Measurements from ENCODE around the gene ENKD1. TPM values are rescaled to one million over a fixed set of nuclear protein-coding genes. Genes with fewer than 3 reads are reported as not detected.
A peak's percentile ranks its signal among the peaks of the same experiment; 100 is the strongest.

ENKD1 gene
- total and polyA plus RNA-seq, 2 donors: 10.3 to 39.5 TPM

DNA sequence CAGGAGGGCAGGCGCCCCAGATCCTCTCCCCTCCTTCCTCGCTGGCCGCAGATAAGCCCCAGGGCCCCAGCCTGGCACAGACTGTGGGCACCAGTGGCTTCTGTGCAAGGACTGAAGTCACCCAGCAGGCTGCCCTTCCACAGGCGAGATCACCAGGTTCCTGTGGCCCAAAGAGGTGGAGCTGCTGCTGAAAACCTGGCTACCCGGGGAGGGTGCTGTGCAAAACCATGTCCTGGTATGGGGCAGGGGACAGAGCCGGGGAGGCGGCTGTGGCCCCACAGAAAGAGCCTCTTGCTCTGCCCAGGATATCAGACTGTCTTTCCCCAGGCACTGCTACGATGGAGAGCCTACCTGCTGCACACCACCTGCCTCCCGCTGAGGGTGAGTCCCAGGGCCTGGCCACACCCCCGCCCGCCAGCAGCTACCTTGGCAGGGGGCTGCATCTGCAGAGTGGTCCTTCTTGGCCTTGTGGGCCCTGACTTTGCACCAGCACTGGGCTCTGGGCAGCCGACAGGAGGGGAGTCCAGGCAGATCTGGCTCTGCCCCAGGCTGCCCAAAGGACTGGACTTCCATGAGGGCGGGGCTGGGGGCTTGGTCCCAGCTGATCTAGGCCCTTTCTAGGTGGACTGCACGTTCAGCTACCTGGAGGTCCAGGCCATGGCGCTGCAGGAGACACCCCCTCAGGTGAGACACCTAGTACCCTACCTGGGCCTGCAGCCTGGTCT, 21.0 kb downstream of the ENKD1 start:
- peak overlapping the region; percentile 22 for H3K4me3 ChIP-seq (ENCODE audit: low read depth, low read length)
- 84% methylated on average over 15 of the region's 15 CpGs for WGBS
- H3K36me3 ChIP-seq (ENCODE audit: insufficient read depth): no peaks in the 10 kb centered on the region
- no peak for DNase-seq (ENCODE audit: extremely low spot score)
- H3K27ac ChIP-seq (ENCODE audit: low read depth): no peak overlapping the region
- H3K4me1 ChIP-seq (ENCODE audit: insufficient read depth): no peaks in the 10 kb centered on the region

DNA sequence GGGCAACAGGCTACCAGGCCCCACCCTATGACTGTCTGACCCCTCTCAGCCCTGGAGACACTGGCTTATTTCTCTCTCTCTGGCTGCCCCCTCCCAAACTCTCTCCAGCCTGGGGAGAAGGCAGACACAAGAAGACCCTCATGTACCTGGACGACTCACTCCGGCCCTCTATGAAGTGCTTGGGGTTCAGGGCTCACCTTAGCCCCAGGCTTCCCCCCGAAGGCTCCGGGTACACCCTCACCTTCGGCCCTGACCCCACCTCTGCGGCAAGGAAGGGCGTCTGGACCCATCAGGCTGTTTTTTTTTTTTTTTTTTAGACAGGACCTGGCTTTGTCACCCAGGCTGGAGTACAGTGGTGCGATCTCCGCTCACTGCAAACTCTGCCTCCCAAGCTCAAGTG, 22.5 kb downstream of the ENKD1 start:
- H3K4me3 ChIP-seq (ENCODE audit: low read depth, low read length): no peak overlapping the region
- no peaks in the 10 kb centered on the region for H3K4me1 ChIP-seq (ENCODE audit: insufficient read depth)
- no peak for DNase-seq (ENCODE audit: extremely low spot score)
- no peak overlapping the region for H3K27ac ChIP-seq (ENCODE audit: low read depth)
- H3K36me3 ChIP-seq (ENCODE audit: insufficient read depth): no peaks in the 10 kb centered on the region
- 90% methylated on average over 9 of the region's 9 CpGs for WGBS

DNA sequence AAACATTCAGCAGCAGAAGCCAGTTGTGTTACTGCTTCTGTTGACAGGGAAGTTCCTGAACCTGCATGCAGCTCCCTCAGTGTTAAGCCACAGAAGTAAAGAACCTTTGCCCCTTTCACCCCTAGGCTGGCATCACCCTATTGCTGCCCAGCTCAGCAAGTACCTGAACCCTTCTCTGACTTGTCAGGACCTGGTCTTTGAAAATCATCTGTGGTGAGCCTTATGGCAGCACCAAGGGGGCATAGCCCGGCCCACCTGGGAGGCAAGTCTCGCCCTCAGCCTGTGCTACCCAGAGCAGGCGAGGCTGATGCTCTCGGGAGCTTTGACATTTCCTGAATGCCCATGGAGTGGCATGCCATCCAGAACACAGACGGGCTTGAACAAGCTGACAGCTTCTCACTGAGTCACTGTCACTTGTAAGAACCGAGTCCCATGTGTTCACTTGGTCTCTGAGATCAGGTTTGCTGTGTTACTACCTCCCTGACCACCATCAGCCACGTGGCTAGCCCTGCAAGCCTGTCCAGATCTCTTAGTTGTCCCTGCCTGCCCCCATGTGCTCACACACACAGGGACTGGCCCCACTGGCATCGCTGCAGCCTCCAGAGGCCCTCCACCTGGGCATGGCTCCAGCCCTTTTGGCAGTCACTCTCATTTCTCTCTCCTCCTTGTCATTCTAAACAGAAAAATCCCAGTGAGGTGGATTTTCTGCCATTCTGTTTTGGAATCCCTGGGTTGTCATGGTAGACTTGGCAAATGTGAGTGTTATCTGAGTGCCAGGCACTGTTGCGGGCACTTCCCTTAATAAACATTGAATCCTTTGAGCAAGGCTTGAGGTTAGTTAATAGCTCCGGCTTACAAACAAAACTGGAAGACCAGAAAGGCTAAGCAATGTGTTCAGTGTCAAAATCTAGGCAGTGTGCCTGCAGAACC, 24.5 kb downstream of the ENKD1 start:
- Histone ChIP-seq H3K36me3 (ENCODE audit: insufficient read depth) (peaks cover 2% of the 10 kb centered on the region), H3K27ac (ENCODE audit: low read depth) (no peak overlapping the region), H3K4me1 (ENCODE audit: insufficient read depth) (no peaks in the 10 kb centered on the region), H3K4me3 (ENCODE audit: low read depth, low read length) (no peak overlapping the region)
- no peak for DNase-seq (ENCODE audit: extremely low spot score)
- 42% methylated on average over 10 of the region's 10 CpGs for WGBS

DNA sequence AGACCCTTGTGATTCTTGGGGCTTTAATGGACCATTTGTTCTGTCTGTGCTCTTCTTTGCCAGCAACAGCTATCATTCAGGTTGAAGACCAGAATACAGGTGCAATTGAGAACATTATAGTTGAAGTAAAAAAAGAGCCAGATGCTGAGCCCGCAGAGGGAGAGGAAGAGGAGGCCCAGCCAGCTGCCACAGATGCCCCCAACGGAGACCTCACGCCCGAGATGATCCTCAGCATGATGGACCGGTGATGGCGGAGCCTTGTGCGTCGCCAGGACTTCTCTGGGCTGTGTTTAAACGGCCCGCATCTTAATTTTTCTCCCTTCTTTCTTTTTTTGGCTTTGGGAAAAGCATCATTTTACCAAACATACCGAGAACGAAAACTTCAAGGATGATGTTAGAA, 28.9 kb downstream of the ENKD1 start:
- DNase-seq (ENCODE audit: extremely low spot score): no peak
- 91% methylated on average over 12 of the region's 12 CpGs for WGBS
- H3K4me1 ChIP-seq (ENCODE audit: insufficient read depth): no peaks in the 10 kb centered on the region
- H3K4me3 ChIP-seq (ENCODE audit: low read depth, low read length): no peak overlapping the region
- no peak overlapping the region for H3K27ac ChIP-seq (ENCODE audit: low read depth)
- H3K36me3 ChIP-seq (ENCODE audit: insufficient read depth): peaks cover 4% of the 10 kb centered on the region

DNA sequence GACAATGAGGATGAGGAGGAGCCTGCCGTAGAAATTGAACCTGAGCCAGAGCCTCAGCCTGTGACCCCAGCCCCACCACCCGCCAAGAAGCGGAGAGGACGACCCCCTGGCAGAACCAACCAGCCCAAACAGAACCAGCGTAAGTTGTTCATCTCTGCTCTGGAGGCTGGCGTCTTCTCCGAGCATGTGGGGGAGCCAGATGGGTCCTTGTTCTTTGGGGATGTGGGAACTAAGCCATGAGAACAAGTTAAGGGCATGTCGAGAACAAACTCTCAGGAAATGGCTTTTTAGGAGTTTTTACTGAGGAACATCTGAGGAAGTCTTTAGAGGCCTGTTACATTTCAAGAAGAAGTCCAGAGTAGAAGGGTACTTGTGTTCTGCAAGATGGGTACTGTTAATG, 29.8 kb downstream of the ENKD1 start:
- Histone ChIP-seq H3K36me3 (ENCODE audit: insufficient read depth) (peaks cover 4% of the 10 kb centered on the region), H3K4me1 (ENCODE audit: insufficient read depth) (no peaks in the 10 kb centered on the region), H3K27ac (ENCODE audit: low read depth) (no peak overlapping the region), H3K4me3 (ENCODE audit: low read depth, low read length) (no peak overlapping the region)
- DNase-seq (ENCODE audit: extremely low spot score): no peak
- WGBS: 88% methylated on average over 8 of the region's 8 CpGs

DNA sequence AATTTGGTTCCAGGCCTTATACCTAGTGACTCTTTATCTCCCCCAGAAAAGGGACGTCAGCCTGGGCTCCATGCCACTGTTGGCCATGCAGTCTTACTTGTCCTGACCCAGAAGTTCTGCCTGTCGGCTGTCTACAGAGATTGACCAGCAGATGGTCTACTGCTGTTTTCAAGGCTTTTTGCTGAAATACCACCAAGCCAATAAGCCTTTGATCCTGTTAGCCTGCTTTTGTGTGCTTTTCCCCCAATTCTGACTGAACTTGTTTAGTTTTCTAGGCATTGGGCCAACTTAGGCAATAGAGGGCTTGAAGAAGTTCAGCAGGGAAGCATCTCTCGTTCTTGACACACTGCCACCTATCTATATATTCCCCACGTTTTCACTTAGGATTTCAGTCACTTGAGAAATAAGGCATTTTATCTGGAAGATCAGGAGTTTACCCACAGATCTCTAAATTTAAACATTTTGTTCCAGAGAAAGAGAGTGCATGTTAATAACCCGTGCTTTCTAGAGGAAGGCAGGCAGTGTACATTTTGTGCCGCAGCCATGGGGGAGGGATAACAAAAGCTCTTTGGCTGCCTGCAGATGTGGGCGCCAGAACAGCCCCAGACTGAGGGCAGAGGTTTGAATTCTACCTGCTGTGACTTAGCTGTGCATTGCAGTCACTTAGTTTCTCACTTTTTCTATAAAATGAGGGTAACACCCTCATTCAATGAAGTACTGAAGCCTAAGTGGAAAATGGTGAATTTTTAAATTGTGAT, 34.0 kb downstream of the ENKD1 start:
- WGBS: 43% methylated on average over 7 of the region's 7 CpGs
- DNase-seq (ENCODE audit: extremely low spot score): peak; percentile 20
- Histone ChIP-seq H3K4me3 (ENCODE audit: low read depth, low read length) (no peak overlapping the region), H3K4me1 (ENCODE audit: insufficient read depth) (no peaks in the 10 kb centered on the region), H3K36me3 (ENCODE audit: insufficient read depth) (peaks cover 5% of the 10 kb centered on the region), H3K27ac (ENCODE audit: low read depth) (no peak overlapping the region)

DNA sequence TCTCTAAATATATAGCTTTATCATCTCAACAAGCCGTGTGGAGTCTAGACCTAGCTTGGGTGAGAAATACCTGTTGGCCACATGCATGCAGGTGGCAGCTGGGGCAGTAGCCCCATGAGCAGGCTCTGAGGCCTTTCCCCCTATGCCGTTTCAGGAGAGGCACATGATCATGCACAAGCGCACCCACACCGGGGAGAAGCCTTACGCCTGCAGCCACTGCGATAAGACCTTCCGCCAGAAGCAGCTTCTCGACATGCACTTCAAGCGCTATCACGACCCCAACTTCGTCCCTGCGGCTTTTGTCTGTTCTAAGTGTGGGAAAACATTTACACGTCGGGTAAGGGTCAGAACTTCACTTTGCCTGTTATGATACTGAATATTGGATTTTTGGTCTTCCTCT, 38.3 kb downstream of the ENKD1 start:
- Histone ChIP-seq H3K27ac (ENCODE audit: low read depth) (no peak overlapping the region), H3K36me3 (ENCODE audit: insufficient read depth) (peaks cover 6% of the 10 kb centered on the region), H3K4me1 (ENCODE audit: insufficient read depth) (no peaks in the 10 kb centered on the region), H3K4me3 (ENCODE audit: low read depth, low read length) (no peak overlapping the region)
- 95% methylated on average over 14 of the region's 14 CpGs for WGBS
- DNase-seq (ENCODE audit: extremely low spot score): no peak

DNA sequence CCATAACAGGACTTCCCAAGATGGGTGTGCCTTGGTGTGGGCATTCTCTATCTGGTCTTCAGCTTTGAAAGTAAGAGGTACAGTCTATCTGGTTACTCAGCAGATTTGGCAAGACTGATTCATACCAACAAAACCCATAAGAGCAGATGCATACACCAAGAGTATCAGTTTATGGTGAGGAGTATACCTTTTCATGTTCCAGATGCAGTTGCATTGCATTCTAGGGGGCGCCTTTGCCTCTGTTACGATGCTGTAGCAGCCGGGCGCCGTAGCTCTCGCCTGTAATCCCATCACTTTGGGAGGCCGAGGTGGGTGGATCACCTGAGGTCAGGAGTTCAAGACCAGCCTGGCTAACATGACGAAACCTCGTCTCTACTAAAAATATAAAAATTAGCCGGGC, 52.7 kb downstream of the ENKD1 start:
- DNase-seq (ENCODE audit: extremely low spot score): no peak
- Histone ChIP-seq H3K4me3 (ENCODE audit: low read depth, low read length) (no peak overlapping the region), H3K27ac (ENCODE audit: low read depth) (no peak overlapping the region), H3K36me3 (ENCODE audit: insufficient read depth) (peaks cover 9% of the 10 kb centered on the region), H3K4me1 (ENCODE audit: insufficient read depth) (no peaks in the 10 kb centered on the region)
- WGBS: 90% methylated on average over 10 of the region's 10 CpGs

Other genes starting within 250 kb of the ENKD1 start
- 6.9 TPM for gene HSD11B2, start 235.6 kb downstream of the ENKD1 start, total RNA-seq
- gene HSD11B2, start 235.6 kb downstream of the ENKD1 start, polyA plus RNA-seq: 1.9 TPM
- gene ATP6V0D1, start 185.6 kb downstream of the ENKD1 start, total RNA-seq: 50.0 TPM
- 92.5 TPM for gene ATP6V0D1, start 185.6 kb downstream of the ENKD1 start, polyA plus RNA-seq
- not detected for gene AGRP, start 183.2 kb downstream of the ENKD1 start, total RNA-seq
- not detected for gene AGRP, start 183.2 kb downstream of the ENKD1 start, polyA plus RNA-seq
- gene RIPOR1, start 137.9 kb downstream of the ENKD1 start, total RNA-seq: 20.5 TPM
- 59.0 TPM for gene RIPOR1, start 137.9 kb downstream of the ENKD1 start, polyA plus RNA-seq
- 35.5 TPM for gene CTCF, start 104.2 kb downstream of the ENKD1 start, total RNA-seq
- 29.2 TPM for gene CTCF, start 104.2 kb downstream of the ENKD1 start, polyA plus RNA-seq
- gene CARMIL2, start 21.6 kb downstream of the ENKD1 start, total RNA-seq: 0.16 TPM
- 0.99 TPM for gene CARMIL2, start 21.6 kb downstream of the ENKD1 start, polyA plus RNA-seq
- 9.5 TPM for gene ACD, start 6.5 kb downstream of the ENKD1 start, total RNA-seq
- 34.6 TPM for gene ACD, start 6.5 kb downstream of the ENKD1 start, polyA plus RNA-seq
- 1.7 TPM for gene PARD6A, start 5.8 kb downstream of the ENKD1 start, total RNA-seq
- 6.5 TPM for gene PARD6A, start 5.8 kb downstream of the ENKD1 start, polyA plus RNA-seq
- gene C16orf86, start 64 bp upstream of the ENKD1 start, total RNA-seq: 1.2 TPM
- 9.9 TPM for gene C16orf86, start 64 bp upstream of the ENKD1 start, polyA plus RNA-seq
- 16.1 TPM for gene GFOD2, start 52.6 kb upstream of the ENKD1 start, total RNA-seq
- 19.4 TPM for gene GFOD2, start 52.6 kb upstream of the ENKD1 start, polyA plus RNA-seq
- 6.0 TPM for gene RANBP10, start 139.8 kb upstream of the ENKD1 start, total RNA-seq
- gene RANBP10, start 139.8 kb upstream of the ENKD1 start, polyA plus RNA-seq: 14.1 TPM
- gene TSNAXIP1, start 140.1 kb upstream of the ENKD1 start, total RNA-seq: 1.2 TPM
- 2.0 TPM for gene TSNAXIP1, start 140.1 kb upstream of the ENKD1 start, polyA plus RNA-seq
- 27.2 TPM for gene THAP11, start 175.6 kb upstream of the ENKD1 start, total RNA-seq
- gene THAP11, start 175.6 kb upstream of the ENKD1 start, polyA plus RNA-seq: 42.2 TPM
- gene NUTF2, start 180.2 kb upstream of the ENKD1 start, total RNA-seq: 70.6 TPM
- 117 TPM for gene NUTF2, start 180.2 kb upstream of the ENKD1 start, polyA plus RNA-seq
- 16.5 TPM for gene CENPT, start 180.9 kb upstream of the ENKD1 start, total RNA-seq
- 49.4 TPM for gene CENPT, start 180.9 kb upstream of the ENKD1 start, polyA plus RNA-seq
- 31.8 TPM for gene EDC4, start 206.3 kb upstream of the ENKD1 start, total RNA-seq
- gene EDC4, start 206.3 kb upstream of the ENKD1 start, polyA plus RNA-seq: 43.2 TPM
- gene NRN1L, start 218.1 kb upstream of the ENKD1 start, total RNA-seq: not detected
- gene NRN1L, start 218.1 kb upstream of the ENKD1 start, polyA plus RNA-seq: 1.9 TPM
- gene PSKH1, start 226.5 kb upstream of the ENKD1 start, total RNA-seq: 9.9 TPM
- gene PSKH1, start 226.5 kb upstream of the ENKD1 start, polyA plus RNA-seq: 39.0 TPM

Data from urinary bladder (tissue), 4 donors.